ENCODE measurements around the gene SELENON. TPM values are rescaled to one million over a fixed set of nuclear protein-coding genes. Genes with fewer than 3 reads are reported as not detected.

SELENON gene
- total RNA-seq, 2 experiments from 2014 or later: 13.7 to 14.4 TPM

DNA sequence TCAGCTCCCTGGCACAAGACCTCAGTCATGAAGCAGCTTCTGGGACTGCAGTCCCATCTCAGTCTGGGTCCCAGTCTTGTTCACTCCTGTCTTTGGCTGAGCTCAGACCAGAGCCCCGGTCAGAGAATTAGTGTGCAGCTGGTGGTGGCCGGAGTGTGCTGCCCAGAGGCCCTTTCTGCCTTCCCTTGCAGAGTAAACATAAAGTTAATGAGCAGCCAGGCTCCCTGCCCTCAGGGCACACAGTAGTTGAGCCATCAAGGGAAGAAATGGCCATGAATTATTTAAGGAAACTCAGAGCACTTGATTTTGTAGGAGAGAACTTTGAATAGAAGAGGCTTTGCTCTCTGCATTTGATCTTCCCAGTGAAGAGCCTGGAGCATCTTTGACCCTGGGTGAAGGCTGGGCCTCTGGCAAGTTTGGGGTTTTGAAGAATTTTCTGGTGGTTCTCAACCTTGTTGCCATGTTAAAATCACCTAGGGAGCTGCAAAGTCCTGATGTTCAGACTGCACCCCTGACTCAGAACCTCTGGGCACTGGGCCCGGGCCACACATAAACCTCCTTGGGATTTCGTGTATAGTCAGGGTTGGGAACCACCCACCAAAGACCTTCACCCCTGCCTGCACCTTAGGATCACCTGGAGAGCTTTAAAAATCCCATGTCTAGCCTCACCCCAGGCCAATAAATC lies 26.4 kb upstream of the SELENON start:
- peak overlapping the region; percentile 15 for H3K4me3 Mint-ChIP-seq

DNA sequence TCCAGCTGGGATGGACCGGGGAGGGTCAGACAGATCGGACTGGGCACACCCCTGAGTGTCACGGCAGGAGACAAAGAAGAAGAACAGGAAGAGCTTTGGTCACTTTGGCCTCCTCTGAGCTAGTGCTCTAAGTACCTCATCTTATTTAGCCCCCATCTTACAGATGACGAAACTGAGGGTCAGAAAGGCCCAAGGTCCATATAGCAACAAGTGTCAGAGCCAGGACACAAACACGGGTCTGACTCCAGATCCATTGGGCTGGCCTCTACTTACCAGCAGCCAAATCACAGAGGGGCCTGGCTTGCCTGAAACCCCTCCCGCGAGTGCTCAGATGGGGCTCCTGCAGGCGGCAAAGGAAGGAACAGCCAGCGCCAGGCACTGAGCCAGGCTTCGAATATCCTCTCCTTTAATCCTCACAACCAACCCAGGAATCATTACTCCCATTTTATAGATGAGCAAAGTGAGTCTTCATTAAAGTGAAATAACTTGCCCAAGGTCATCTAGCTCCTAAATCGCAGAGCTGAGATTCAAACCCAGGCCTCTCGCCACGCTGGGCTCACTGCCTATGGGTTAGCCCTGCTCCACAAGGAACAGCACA lies 25.7 kb upstream of the SELENON start:
- POLR2A ChIA-PET: interaction anchor here (0.6 kb wide), 1 partner anchor 156 kb away, joined by 7 read pairs; no protein-coding TSS in a partner anchor
- Mint-ChIP-seq H3K27ac (peak overlapping the region; percentile 88), H3K36me3 (ENCODE audit: low read depth) (peaks cover 50% of the 10 kb centered on the region), H3K9me3 (no peaks in the 10 kb centered on the region), H3K4me3 (peak overlapping the region; percentile 58), H3K27me3 (peaks cover 7% of the 10 kb centered on the region), H3K4me1 (peaks cover 77% of the 10 kb centered on the region)
- CTCF ChIA-PET: interaction anchor here (0.8 to 1.5 kb wide), 5 partner anchors 14 to 194 kb away, joined by 3 to 5 read pairs (median 3); no protein-coding TSS in a partner anchor
- DNase-seq: no peak

More for the DNA sequence above, 26.4 kb upstream of the SELENON start:
- POLR2A ChIA-PET: no interaction called here
- H3K4me1 Mint-ChIP-seq: peaks cover 74% of the 10 kb centered on the region
- peaks cover 54% of the 10 kb centered on the region for H3K36me3 Mint-ChIP-seq (ENCODE audit: low read depth)
- DNase-seq: no peak
- no peaks in the 10 kb centered on the region for H3K9me3 Mint-ChIP-seq
- CTCF ChIA-PET: interaction anchor here (0.9 to 1.2 kb wide), 2 partner anchors 14 to 20 kb away, joined by 3 read pairs; no protein-coding TSS in a partner anchor
- peak overlapping the region; percentile 43 for H3K27ac Mint-ChIP-seq
- peaks cover 7% of the 10 kb centered on the region for H3K27me3 Mint-ChIP-seq

DNA sequence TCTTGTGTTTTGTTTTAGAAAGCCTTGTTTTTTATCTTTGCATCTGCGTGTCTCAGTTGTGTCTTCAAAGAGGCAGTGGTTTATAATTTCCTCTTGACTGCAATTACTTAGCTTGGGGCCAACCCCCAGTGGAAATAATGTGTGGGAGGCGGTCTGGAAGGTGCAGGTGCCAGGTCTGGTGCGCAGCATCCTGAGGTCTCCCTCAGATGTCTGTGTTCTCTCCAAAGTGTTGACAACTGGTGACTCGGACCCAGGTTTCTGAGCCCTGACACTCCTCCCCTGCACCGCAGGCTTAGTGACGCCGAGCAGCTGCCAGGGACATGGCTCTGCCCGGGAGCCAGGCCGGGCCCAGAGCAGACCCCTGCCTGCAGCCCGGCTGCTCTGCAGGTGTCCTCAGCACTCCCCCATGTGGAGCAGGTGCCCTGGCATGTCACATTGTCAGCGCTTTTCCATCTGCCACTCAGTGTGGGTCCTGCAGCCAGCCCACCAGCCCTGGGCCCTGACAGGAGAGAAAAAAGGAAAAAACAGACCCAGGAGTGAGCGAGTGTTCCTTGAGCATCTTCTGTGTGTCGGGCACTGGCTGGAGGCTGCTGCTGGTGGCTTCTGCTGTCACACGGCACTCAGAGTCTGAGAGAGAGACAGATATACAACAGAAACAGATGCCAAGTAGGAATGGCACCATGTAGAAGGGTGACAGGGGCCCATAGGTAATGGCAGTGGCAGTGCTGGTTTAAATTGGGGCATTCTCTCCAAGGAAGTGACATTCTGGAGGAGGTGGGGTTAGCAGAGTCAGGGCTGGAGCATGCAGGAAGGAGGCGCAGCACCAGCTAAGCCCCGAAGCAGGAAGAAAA lies 24.8 kb upstream of the SELENON start:
- Mint-ChIP-seq H3K9me3 (no peaks in the 10 kb centered on the region), H3K4me1 (peaks cover 80% of the 10 kb centered on the region), H3K27ac (peak overlapping the region; percentile 88), H3K36me3 (ENCODE audit: low read depth) (peaks cover 46% of the 10 kb centered on the region), H3K4me3 (peak overlapping the region; percentile 58), H3K27me3 (peaks cover 7% of the 10 kb centered on the region)
- POLR2A ChIA-PET: interaction anchor here (0.6 kb wide), 1 partner anchor 155 kb away, joined by 7 read pairs; no protein-coding TSS in a partner anchor
- CTCF ChIA-PET: interaction anchor here (0.7 to 1.5 kb wide), 4 partner anchors 9 to 195 kb away, joined by 3 to 5 read pairs (median 3); no protein-coding TSS in a partner anchor
- DNase-seq: peak; percentile 91

DNA sequence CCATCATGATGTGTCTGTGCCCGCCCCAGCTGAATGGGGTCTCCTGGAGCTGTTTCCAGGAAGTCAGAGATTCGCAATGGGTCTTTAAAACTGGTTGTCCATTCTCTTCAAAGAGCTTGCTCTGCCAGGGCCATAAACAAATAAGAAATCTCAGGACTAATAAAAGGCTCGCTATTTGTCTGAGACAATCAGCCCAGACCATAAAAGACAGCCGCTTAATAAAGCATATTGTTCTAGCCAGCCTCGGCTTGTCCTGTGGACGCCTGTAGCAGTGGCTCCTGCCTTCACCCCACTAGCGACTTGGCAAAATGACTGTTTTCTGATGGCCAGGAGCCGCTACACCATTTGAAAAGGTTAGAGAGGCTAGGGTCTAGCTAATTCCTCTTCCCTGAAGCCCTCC lies 20.6 kb upstream of the SELENON start:
- ChIA-PET POLR2A (no interaction called here), CTCF (no interaction called here)
- no peaks in the 10 kb centered on the region for H3K27me3 Mint-ChIP-seq
- H3K9me3 Mint-ChIP-seq: no peaks in the 10 kb centered on the region
- H3K4me3 Mint-ChIP-seq: no peak overlapping the region
- H3K36me3 Mint-ChIP-seq (ENCODE audit: low read depth): peaks cover 28% of the 10 kb centered on the region
- H3K27ac Mint-ChIP-seq: no peak overlapping the region
- DNase-seq: no peak
- H3K4me1 Mint-ChIP-seq: peaks cover 44% of the 10 kb centered on the region

DNA sequence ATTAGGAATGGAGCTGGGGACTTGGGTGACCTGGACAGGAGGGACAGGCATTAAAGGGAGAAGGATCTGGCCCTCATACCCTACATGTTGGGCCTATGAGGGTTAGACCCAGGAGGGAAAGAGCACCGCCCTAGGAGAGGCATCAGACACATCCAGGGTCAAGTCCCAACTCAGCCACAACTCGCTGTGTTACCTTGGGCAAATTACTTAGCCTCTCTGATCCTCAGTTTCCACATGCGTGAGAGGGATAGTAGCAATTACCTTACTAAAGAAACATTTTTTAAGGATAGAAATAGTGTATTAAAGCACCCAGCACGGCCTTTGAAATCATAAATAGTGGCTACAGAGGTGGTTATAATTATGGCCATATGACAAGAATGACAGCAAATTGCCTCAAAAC lies 20.1 kb upstream of the SELENON start:
- DNase-seq: no peak
- Mint-ChIP-seq H3K4me3 (no peak overlapping the region), H3K36me3 (ENCODE audit: low read depth) (peaks cover 31% of the 10 kb centered on the region), H3K27ac (no peak overlapping the region), H3K27me3 (no peaks in the 10 kb centered on the region), H3K9me3 (no peaks in the 10 kb centered on the region), H3K4me1 (peaks cover 39% of the 10 kb centered on the region)
- CTCF ChIA-PET: no interaction called here
- POLR2A ChIA-PET: no interaction called here

DNA sequence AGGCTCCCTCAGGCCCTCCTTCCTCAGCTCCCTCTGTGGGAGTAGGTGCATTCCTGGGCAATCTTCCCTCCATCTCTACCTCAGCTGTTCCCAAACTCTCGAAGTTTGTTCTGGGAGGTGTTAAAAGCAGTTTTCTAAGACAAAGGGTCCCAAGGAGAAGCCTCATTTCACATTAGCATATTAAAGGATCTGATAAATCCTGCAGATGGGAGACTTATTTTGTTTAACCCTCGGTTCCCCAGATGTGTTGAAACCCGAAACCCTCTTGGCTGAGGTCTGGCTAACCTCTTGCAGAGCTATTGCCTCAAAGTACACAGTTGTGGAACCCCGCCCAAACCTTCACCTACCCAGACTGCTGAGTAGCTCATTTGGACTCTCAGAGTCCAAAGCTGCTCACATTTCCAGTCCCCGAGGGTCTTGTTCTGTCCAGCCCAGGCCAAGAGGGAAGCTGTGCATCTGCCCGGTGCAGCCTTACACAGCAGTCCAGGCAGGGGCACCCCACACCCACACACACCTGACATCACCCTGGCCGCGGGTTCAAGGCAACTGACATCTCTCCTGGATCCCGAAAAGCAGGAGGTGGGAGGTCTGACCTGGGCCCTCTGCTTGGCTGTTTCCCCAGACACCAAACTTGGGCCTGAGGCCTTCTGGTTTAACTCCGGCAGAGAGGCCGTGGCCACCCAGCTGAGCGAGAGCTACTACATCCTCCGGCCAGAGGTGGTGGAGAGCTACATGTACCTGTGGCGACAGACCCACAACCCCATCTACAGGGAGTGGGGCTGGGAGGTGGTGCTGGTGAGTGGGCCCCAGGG lies 19.5 kb upstream of the SELENON start:
- Mint-ChIP-seq H3K4me1 (peaks cover 32% of the 10 kb centered on the region), H3K9me3 (no peaks in the 10 kb centered on the region), H3K36me3 (ENCODE audit: low read depth) (peaks cover 29% of the 10 kb centered on the region), H3K27me3 (no peaks in the 10 kb centered on the region), H3K4me3 (no peak overlapping the region), H3K27ac (no peak overlapping the region)
- CTCF ChIA-PET: interaction anchor here (0.9 kb wide), 1 partner anchor 125 kb away, joined by 3 read pairs; no protein-coding TSS in a partner anchor
- POLR2A ChIA-PET: no interaction called here
- DNase-seq: no peak

DNA sequence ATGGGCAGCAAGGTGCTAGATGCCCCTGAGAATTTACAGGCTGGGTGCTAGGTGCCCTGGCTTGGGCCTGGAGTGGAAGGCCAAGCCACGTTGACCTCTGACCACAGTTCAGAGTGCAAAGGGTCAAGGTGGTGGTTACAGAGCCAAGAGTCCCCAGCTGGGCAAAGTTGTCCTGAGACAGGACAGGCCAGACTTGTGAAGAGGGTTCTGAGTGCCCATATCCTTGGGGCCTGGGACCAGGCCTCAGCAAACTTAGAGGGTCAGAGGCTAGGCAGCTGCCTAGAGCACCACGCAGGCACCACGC lies 18.9 kb upstream of the SELENON start:
- H3K4me1 Mint-ChIP-seq: peaks cover 27% of the 10 kb centered on the region
- CTCF ChIA-PET: interaction anchor here (0.9 kb wide), 1 partner anchor 126 kb away, joined by 3 read pairs; no protein-coding TSS in a partner anchor

DNA sequence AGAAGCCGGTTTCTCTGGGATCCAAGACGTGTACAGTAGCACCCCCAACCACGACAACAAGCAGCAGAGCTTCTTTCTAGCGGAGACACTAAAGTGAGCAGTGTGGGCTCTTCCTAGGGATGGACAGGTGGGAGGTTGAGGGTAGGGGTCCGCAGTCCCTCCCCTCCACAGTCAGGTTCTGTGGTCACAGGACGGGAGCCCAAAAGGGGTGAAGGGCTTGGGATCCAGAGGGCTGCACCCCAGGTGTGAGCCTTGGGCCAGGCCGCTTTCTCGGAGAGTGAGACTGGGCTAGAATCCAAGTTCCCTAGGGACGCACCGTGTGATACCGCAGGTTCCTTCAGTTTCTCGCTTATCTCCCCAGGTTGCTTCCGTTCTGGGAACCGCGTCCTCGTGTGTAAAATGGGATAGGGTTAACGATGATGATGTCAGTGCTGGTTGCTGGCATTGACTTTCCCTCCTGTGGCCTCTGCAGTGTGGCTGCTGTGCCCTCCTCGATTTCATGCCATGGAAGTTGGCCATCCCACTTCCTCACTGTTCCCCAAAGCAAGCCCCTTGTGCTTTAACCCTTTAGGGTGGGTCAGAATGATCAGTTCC lies 17.3 kb upstream of the SELENON start:
- ChIA-PET CTCF (interaction anchor here (1.3 kb wide), 1 partner anchor 24 kb away, joined by 3 read pairs; no protein-coding TSS in a partner anchor), POLR2A (no interaction called here)
- H3K4me3 Mint-ChIP-seq: no peak overlapping the region
- no peaks in the 10 kb centered on the region for H3K27me3 Mint-ChIP-seq
- H3K36me3 Mint-ChIP-seq (ENCODE audit: low read depth): peaks cover 29% of the 10 kb centered on the region
- peaks cover 15% of the 10 kb centered on the region for H3K4me1 Mint-ChIP-seq
- H3K27ac Mint-ChIP-seq: no peak overlapping the region
- H3K9me3 Mint-ChIP-seq: no peaks in the 10 kb centered on the region
- no peak for DNase-seq

More for the DNA sequence above, 18.9 kb upstream of the SELENON start:
- no peak overlapping the region for H3K27ac Mint-ChIP-seq
- no peaks in the 10 kb centered on the region for H3K27me3 Mint-ChIP-seq
- POLR2A ChIA-PET: no interaction called here
- peaks cover 31% of the 10 kb centered on the region for H3K36me3 Mint-ChIP-seq (ENCODE audit: low read depth)
- no peak overlapping the region for H3K4me3 Mint-ChIP-seq
- DNase-seq: no peak
- no peaks in the 10 kb centered on the region for H3K9me3 Mint-ChIP-seq

DNA sequence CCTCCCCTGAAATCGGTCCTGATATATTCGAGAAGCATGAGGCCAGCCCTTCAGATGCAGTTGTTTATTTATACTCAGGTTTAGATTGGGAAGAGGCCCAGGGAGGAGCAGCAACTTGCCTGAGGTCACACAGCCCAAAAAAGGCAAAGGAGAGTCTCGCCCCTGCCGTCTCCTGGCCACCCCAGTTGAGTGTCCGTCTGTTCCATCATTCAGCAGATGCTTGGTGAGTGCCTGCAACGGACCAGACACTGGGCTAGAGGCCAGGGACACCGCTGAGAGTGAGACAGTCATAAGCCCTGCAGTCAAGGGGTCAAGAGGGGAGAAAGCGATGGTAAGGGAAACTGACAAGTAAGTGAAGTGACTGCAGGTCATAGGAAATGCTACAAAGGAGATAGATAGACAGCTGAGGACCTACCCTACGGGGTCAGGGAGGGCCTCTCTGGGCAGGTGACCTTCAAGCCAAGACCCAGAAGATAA lies 15.4 kb upstream of the SELENON start:
- Mint-ChIP-seq H3K27ac (no peak overlapping the region), H3K4me1 (peaks cover 5% of the 10 kb centered on the region), H3K36me3 (ENCODE audit: low read depth) (peaks cover 24% of the 10 kb centered on the region), H3K27me3 (no peaks in the 10 kb centered on the region), H3K4me3 (no peak overlapping the region), H3K9me3 (no peaks in the 10 kb centered on the region)
- no peak for DNase-seq
- POLR2A ChIA-PET: interaction anchor here (0.5 kb wide), 1 partner anchor 9 kb away, joined by 3 read pairs; no protein-coding TSS in a partner anchor
- CTCF ChIA-PET: interaction anchor here (0.6 to 1.2 kb wide), 2 partner anchors 11 to 19 kb away, joined by 3 read pairs; no protein-coding TSS in a partner anchor

DNA sequence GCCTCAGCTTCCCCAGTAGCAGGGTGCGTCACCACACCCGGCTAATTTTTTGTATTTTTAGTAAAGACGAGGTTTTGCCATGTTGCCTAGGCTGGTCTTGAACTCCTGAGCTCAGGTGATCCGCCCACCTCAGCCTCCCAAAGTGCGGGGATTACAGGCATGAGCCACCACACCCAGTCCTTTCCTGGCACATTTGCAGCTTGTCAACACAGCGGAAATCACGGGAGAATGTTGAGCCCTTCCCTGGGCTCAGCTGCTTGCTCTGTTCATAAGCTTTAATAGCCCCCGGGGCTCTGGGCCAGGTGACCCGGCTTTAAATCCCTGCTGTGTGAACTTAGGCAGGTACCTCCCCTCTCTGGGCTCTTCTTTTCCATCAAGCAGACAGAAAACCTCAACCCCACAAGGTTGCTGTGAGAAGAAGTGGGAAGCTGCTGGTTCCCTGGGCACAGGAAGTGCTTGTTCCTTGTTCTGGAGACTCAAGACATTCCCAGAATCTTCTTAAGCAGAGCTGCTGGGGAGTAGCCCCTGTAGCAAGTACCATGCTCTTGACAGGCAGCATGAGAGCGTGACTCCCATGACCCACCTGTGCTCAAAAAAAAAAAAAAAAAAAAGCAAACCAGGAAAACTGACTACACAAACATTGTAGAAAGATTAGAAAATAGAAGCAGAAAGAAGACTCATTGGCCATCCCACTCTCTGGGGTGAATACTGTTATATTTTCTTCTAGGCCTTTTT lies 14.5 kb upstream of the SELENON start:
- no peak overlapping the region for H3K4me3 Mint-ChIP-seq
- CTCF ChIA-PET: interaction anchor here (0.6 to 1.2 kb wide), 2 partner anchors 10 to 18 kb away, joined by 3 read pairs; no protein-coding TSS in a partner anchor
- POLR2A ChIA-PET: no interaction called here
- H3K27me3 Mint-ChIP-seq: no peaks in the 10 kb centered on the region
- DNase-seq: no peak
- no peaks in the 10 kb centered on the region for H3K4me1 Mint-ChIP-seq
- peak overlapping the region; percentile 19 for H3K27ac Mint-ChIP-seq
- no peaks in the 10 kb centered on the region for H3K9me3 Mint-ChIP-seq
- peaks cover 27% of the 10 kb centered on the region for H3K36me3 Mint-ChIP-seq (ENCODE audit: low read depth)

Data from activated CD4-positive, alpha-beta T cell treated with anti-CD3 and anti-CD28 coated beads, Interleukin-2, amount 10 ng/mL, durations not matched to agents 7 days and 5 days (primary cell).